Trophoblast cell (in vitro differentiated cells and primary cell): ENCODE data around the gene MRPS9.
A peak's percentile ranks its signal among the peaks of the same experiment; 100 is the strongest.

Experiments used
- DNase-seq, 2 donors: peaks; one replicate each; pipeline ENCODE4 v3.0.0-alpha.2; 2016
- H2AFZ ChIP-seq: 2 replicates; pipeline ENCODE4 v1.6.1; 2013; ENCODE audit warnings: low read length, moderate library complexity, mild to moderate bottlenecking; ENCODE audit not compliant: insufficient read depth, poor library complexity
- H2AK5ac ChIP-seq: 2 replicates; pipeline ENCODE4 v1.6.1; 2013; ENCODE audit warnings: mild to moderate bottlenecking, low read length
- H2BK120ac ChIP-seq: 2 replicates; pipeline ENCODE4 v1.6.1; 2013; ENCODE audit warnings: low read length, mild to moderate bottlenecking, moderate library complexity; ENCODE audit not compliant: insufficient read depth, poor library complexity
- H2BK12ac ChIP-seq: 2 replicates; pipeline ENCODE4 v1.6.1; 2013; ENCODE audit warnings: mild to moderate bottlenecking, low read length, moderate library complexity
- H2BK5ac ChIP-seq: 2 replicates; pipeline ENCODE4 v1.6.1; 2013; ENCODE audit warnings: low read length, low read depth, moderate library complexity, mild to moderate bottlenecking; ENCODE audit not compliant: poor library complexity
- H3K14ac ChIP-seq: 2 replicates; pipeline ENCODE4 v1.6.1; 2013; ENCODE audit warnings: mild to moderate bottlenecking, low read length
- H3K18ac ChIP-seq: 2 replicates; pipeline ENCODE4 v1.6.1; 2013; ENCODE audit warnings: mild to moderate bottlenecking, low read length
- H3K23ac ChIP-seq: 2 replicates; pipeline ENCODE4 v1.6.1; 2013; ENCODE audit warnings: low read length
- H3K27ac ChIP-seq: 2 replicates; pipeline ENCODE4 v1.5.1; 2013; ENCODE audit warnings: low read depth, mild to moderate bottlenecking, inconsistent platforms, low read length, moderate library complexity
- H3K27me3 ChIP-seq: 2 replicates; pipeline ENCODE4 v1.6.1; 2013; ENCODE audit warnings: inconsistent platforms, mild to moderate bottlenecking, low read length, moderate library complexity; ENCODE audit not compliant: insufficient read depth
- H3K36me3 ChIP-seq, 2 experiments: 1 replicate in 1 of 2; 2 replicates in 1 of 2; pipeline ENCODE4 v1.6.1; 2013; ENCODE audit warnings: low read length in 2 of 2, mild to moderate bottlenecking in 2 of 2, moderate library complexity in 1 of 2; ENCODE audit not compliant: insufficient read depth in 2 of 2, control insufficient read depth in 1 of 2
- H3K4ac ChIP-seq: 2 replicates; pipeline ENCODE4 v1.6.1; 2013; ENCODE audit warnings: low read depth, mild to moderate bottlenecking, low read length, moderate library complexity
- H3K4me1 ChIP-seq, 2 experiments: 1 replicate in 1 of 2; 2 replicates in 1 of 2; pipeline ENCODE4 v1.6.1; 2013; ENCODE audit warnings: low read length in 2 of 2, mild to moderate bottlenecking in 2 of 2, moderate library complexity in 1 of 2; ENCODE audit not compliant: insufficient read depth in 2 of 2, control insufficient read depth in 1 of 2
- H3K4me2 ChIP-seq: 2 replicates; pipeline ENCODE4 v1.6.1; 2013; ENCODE audit warnings: inconsistent platforms, mild to moderate bottlenecking, low read length, moderate library complexity
- H3K4me3 ChIP-seq: 2 replicates; pipeline ENCODE4 v1.5.1; 2013; ENCODE audit warnings: mild to moderate bottlenecking, low read depth, low read length, inconsistent platforms
- H3K79me1 ChIP-seq: one replicate; pipeline ENCODE4 v1.6.1; 2013; ENCODE audit warnings: low read length
- H3K79me2 ChIP-seq: 2 replicates; pipeline ENCODE4 v1.6.1; 2013; ENCODE audit warnings: low read length, mild to moderate bottlenecking; ENCODE audit not compliant: control insufficient read depth, insufficient read depth, poor library complexity
- H3K9ac ChIP-seq: 2 replicates; pipeline ENCODE4 v1.6.1; 2013; ENCODE audit warnings: mild to moderate bottlenecking, low read length
- H3K9me3 ChIP-seq: 2 replicates; pipeline ENCODE4 v1.6.1; 2013; ENCODE audit warnings: low read depth, mild to moderate bottlenecking, control low read depth, inconsistent platforms, low read length; ENCODE audit not compliant: insufficient read depth
- H4K12ac ChIP-seq: 2 replicates; pipeline ENCODE4 v1.6.1; 2013; ENCODE audit warnings: low read depth, mild to moderate bottlenecking, low read length, moderate library complexity
- H4K8ac ChIP-seq: 2 replicates; pipeline ENCODE4 v1.6.1; 2013; ENCODE audit warnings: low read depth, mild to moderate bottlenecking, low read length, moderate library complexity
- H4K91ac ChIP-seq: one replicate; pipeline ENCODE4 v1.6.1; 2013; ENCODE audit warnings: low read depth, mild to moderate bottlenecking, low read length, moderate library complexity
- WGBS: extraction: QIAGEN DNeasy Blood & Tissue Kit; methylation state at CpG from one replicate; pipeline ENCODE4 v1.1.7; 2013; ENCODE audit warnings: missing lambda C conversion rate; ENCODE audit not compliant: insufficient read length, insufficient coverage; ENCODE audit errors: extremely low coverage; 5-methylcytosine and 5-hydroxymethylcytosine counted together

The MRPS9 gene

GRCh38 chr2:105111365-105112150 lies 73.7 kb downstream of the MRPS9 start:
- WGBS: no CpG with 5 or more reads among the region's 15 CpGs
- Histone ChIP-seq H2BK120ac (no peak overlapping the region), H3K79me2 (no peaks in the 10 kb centered on the region), H2AK5ac (no peak overlapping the region), H4K8ac (no peak overlapping the region), H3K4ac (no peak overlapping the region), H3K9me3 (no peaks in the 10 kb centered on the region), H3K79me1 (no peaks in the 10 kb centered on the region), H3K4me3 (no peak overlapping the region), H3K27me3 (no peaks in the 10 kb centered on the region), H4K91ac (no peak overlapping the region), H3K36me3 (no peaks in the 10 kb centered on the region), H2BK5ac (no peak overlapping the region), H4K12ac (no peak overlapping the region), H3K14ac (no peak overlapping the region), H3K4me2 (no peak overlapping the region), H2BK12ac (no peak overlapping the region), H2AFZ (no peak overlapping the region), H3K4me1 (no peaks in the 10 kb centered on the region), H3K9ac (no peak overlapping the region), H3K18ac (no peak overlapping the region), H3K27ac (no peak overlapping the region), H3K23ac (no peak overlapping the region)
- no peak for DNase-seq

DNA sequence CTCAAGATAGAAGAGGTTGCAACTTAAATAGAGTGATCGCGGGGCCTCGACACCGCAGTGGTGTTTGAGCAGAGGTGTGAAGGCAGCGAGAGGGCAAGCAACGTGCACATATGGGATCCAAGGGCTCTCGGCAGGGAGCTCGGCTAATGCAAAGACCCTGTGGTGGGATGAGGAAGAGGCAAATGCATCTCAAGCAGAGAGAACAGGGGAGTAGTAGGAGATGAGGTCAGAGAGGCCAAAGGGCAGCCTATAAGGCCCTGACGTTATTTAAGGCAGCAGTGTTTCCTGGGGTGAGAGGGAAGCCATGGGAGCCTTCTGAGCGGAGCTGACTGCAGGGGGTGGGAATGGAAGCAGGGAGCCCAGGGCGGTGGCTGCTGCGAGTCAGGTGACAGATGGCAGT lies 74.5 kb downstream of the MRPS9 start:
- no peak overlapping the region for H3K27ac ChIP-seq
- no peaks in the 10 kb centered on the region for H3K79me2 ChIP-seq
- no peak overlapping the region for H3K4ac ChIP-seq
- no peak overlapping the region for H4K8ac ChIP-seq
- DNase-seq: no peak
- no peak overlapping the region for H3K9ac ChIP-seq
- no peaks in the 10 kb centered on the region for H3K4me1 ChIP-seq
- no peak overlapping the region for H2BK5ac ChIP-seq
- no peak overlapping the region for H4K91ac ChIP-seq
- H4K12ac ChIP-seq: no peak overlapping the region
- H2AK5ac ChIP-seq: no peak overlapping the region
- no peak overlapping the region for H3K14ac ChIP-seq
- no peak overlapping the region for H3K4me3 ChIP-seq
- whole genome bisulfite sequencing: no CpG with 5 or more reads among the region's 12 CpGs
- no peak overlapping the region for H3K23ac ChIP-seq
- H2BK120ac ChIP-seq: no peak overlapping the region
- no peak overlapping the region for H3K4me2 ChIP-seq
- H2BK12ac ChIP-seq: no peak overlapping the region
- no peak overlapping the region for H2AFZ ChIP-seq
- H3K27me3 ChIP-seq: no peaks in the 10 kb centered on the region
- H3K79me1 ChIP-seq: no peaks in the 10 kb centered on the region
- no peaks in the 10 kb centered on the region for H3K36me3 ChIP-seq
- H3K9me3 ChIP-seq: no peaks in the 10 kb centered on the region
- no peak overlapping the region for H3K18ac ChIP-seq

GRCh38 chr2:105113616-105114291 lies 75.9 kb downstream of the MRPS9 start:
- H2BK5ac ChIP-seq: no peak overlapping the region
- no peak overlapping the region for H2BK12ac ChIP-seq
- no peak overlapping the region for H3K14ac ChIP-seq
- no peak overlapping the region for H3K4ac ChIP-seq
- no CpG with 5 or more reads among the region's 4 CpGs for WGBS
- no peak overlapping the region for H2BK120ac ChIP-seq
- H3K4me2 ChIP-seq: no peak overlapping the region
- H3K27ac ChIP-seq: no peak overlapping the region
- no peaks in the 10 kb centered on the region for H3K79me1 ChIP-seq
- no peaks in the 10 kb centered on the region for H3K36me3 ChIP-seq
- no peak overlapping the region for H3K18ac ChIP-seq
- H3K23ac ChIP-seq: no peak overlapping the region
- no peak overlapping the region for H4K91ac ChIP-seq
- no peaks in the 10 kb centered on the region for H3K9me3 ChIP-seq
- H3K9ac ChIP-seq: no peak overlapping the region
- no peak overlapping the region for H2AFZ ChIP-seq
- no peak overlapping the region for H4K12ac ChIP-seq
- no peaks in the 10 kb centered on the region for H3K27me3 ChIP-seq
- no peak overlapping the region for H4K8ac ChIP-seq
- no peaks in the 10 kb centered on the region for H3K79me2 ChIP-seq
- no peak for DNase-seq
- H3K4me3 ChIP-seq: no peak overlapping the region
- no peak overlapping the region for H2AK5ac ChIP-seq
- no peaks in the 10 kb centered on the region for H3K4me1 ChIP-seq

DNA sequence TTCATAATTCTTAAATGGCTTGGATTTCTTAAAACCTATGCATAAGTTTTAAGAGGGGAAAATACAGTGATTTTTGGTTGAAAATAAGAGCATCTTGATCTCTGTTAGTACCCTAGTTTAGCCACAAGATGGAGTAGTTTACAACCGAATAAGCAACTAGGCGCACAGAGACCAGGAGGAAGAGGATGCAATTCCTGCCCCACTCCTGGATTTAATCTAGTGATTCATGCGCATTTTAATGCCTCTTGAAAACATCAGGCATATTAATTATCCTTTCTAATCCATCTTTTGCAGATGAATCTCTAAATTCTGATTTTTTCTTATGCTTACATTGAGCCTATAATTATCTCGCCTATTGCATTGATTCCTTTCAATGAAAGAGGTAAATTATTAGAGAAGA lies 76.7 kb downstream of the MRPS9 start:
- no peak overlapping the region for H3K4ac ChIP-seq
- H3K14ac ChIP-seq: no peak overlapping the region
- H2AK5ac ChIP-seq: no peak overlapping the region
- no peak overlapping the region for H3K9ac ChIP-seq
- no peak overlapping the region for H3K18ac ChIP-seq
- no peak overlapping the region for H4K12ac ChIP-seq
- no peak overlapping the region for H3K27ac ChIP-seq
- H3K9me3 ChIP-seq: no peaks in the 10 kb centered on the region
- peak in 1 of 2 donors; percentile 75 for DNase-seq
- H3K79me1 ChIP-seq: no peaks in the 10 kb centered on the region
- peaks cover 3 to 4% of the 10 kb centered on the region in 2 experiments for H3K4me1 ChIP-seq
- H2AFZ ChIP-seq: no peak overlapping the region
- no peak overlapping the region for H2BK120ac ChIP-seq
- H3K79me2 ChIP-seq: no peaks in the 10 kb centered on the region
- H4K8ac ChIP-seq: no peak overlapping the region
- no peak overlapping the region for H2BK5ac ChIP-seq
- H3K27me3 ChIP-seq: no peaks in the 10 kb centered on the region
- no CpG with 5 or more reads among the region's 4 CpGs for WGBS
- no peak overlapping the region for H4K91ac ChIP-seq
- no peaks in the 10 kb centered on the region for H3K36me3 ChIP-seq
- H3K4me3 ChIP-seq: no peak overlapping the region
- no peak overlapping the region for H3K4me2 ChIP-seq
- H2BK12ac ChIP-seq: no peak overlapping the region
- no peak overlapping the region for H3K23ac ChIP-seq
